ENCODE measurements around the gene EXOSC7. TPM values are rescaled to one million over a fixed set of nuclear protein-coding genes. Genes with fewer than 3 reads are reported as not detected.

EXOSC7 gene
- total and polyA plus RNA-seq, 2 of the 4 experiments (the other 2 are of a cell fraction): 61.6 to 62.2 TPM

DNA sequence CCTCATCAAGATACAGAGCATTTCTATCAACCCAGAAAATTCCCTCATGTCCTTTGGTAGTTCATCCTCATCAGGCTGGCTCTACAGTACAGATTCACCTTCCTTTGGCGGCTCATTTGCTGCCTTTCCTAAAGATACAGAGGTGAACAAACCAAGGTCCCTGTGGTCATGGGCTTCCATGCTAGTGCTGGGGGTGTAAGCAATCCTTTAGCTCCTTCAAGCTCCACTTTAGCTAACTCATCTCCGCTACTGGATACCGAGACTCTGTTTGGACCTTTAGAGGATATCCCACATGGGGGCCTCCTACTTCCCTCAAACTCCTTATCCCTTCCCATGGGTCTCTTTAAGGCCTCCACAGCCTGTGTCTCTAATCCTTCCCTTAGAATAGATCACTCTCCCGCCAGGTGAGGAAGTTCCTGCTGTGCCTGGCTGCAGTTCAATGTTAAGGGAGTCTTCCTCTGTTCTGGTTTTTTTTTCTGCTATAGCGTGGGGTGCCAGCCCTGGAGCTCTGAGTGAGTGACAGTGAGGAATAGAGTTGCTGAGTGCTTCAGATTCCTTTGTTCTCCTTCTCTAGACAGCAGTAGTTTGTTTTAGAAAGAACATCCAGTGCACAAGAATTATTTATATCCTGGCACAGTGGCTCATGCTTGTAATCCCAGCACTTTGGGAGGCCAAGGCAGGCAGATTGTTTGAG, 80.7 kb downstream of the EXOSC7 start:
- ChIA-PET POLR2A (ENCODE audit: unreplicated experiment) (interaction anchor here (0.6 to 1.4 kb wide), 2 partner anchors 10 to 67 kb away, joined by 3 to 4 read pairs; no protein-coding TSS in a partner anchor), CTCF (interaction anchor here (1.2 kb wide), 1 partner anchor 154 kb away, joined by 4 read pairs; no protein-coding TSS in a partner anchor)
- intact Hi-C loops (cut with micrococcal nuclease) (loop anchor here (5.0 kb wide), 2 partner anchors 66 to 451 kb away; no protein-coding TSS in a partner anchor), dilution Hi-C loops (cut with HindIII; ENCODE audit: low sequenced_read_pairs, unreplicated experiment) (no loop called here), in situ Hi-C loops (cut with MboI; ENCODE audit: low sequenced_read_pairs) (loop anchor here (5.0 kb wide), 1 partner anchor 66 kb away; no protein-coding TSS in a partner anchor)
- Histone ChIP-seq H3K4ac (ENCODE audit: low read depth, low read length) (peak overlapping the region; percentile 98), H2AFZ (replicated peaks; ENCODE audit: low read length, poor library complexity) (no peak overlapping the region), H3K18ac (ENCODE audit: low read depth, low read length) (peak overlapping the region; percentile 100), H2BK120ac (ENCODE audit: low read depth, low read length) (peak overlapping the region; percentile 99), H3K27ac (ENCODE audit: insufficient read depth, low read length) (peak overlapping the region; percentile 98), H2BK20ac (ENCODE audit: low read depth, low read length) (peak overlapping the region; percentile 98), H3K9me1 (ENCODE audit: insufficient read depth, low read length) (peaks cover 30% of the 10 kb centered on the region), H4K5ac (ENCODE audit: low read depth, low read length) (peak overlapping the region; percentile 99), H3K4me1 (ENCODE audit: control insufficient read depth, insufficient read depth, low read length) (peaks cover 30% of the 10 kb centered on the region), H4K91ac (ENCODE audit: insufficient read depth, low read depth, low read length) (peak overlapping the region; percentile 96), H3K4me2 (ENCODE audit: low read depth, low read length) (peak overlapping the region; percentile 55; the same call in 1 of the 2 replicates), H2BK15ac (ENCODE audit: low read depth, low read length) (peak overlapping the region; percentile 76), H2AK5ac (ENCODE audit: low read depth, low read length) (peak overlapping the region; percentile 96), H3K23ac (ENCODE audit: low read depth, low read length) (peak overlapping the region; percentile 92), H2BK5ac (ENCODE audit: low read depth, low read length, poor library complexity, severe bottlenecking) (peak overlapping the region; percentile 99), H4K8ac (ENCODE audit: low read depth in 2 of 2, low read length in 2 of 2) (peak overlapping the region; percentile 93 to 97), H3K27me3 (ENCODE audit: control insufficient read depth, insufficient read depth, low read length) (no peaks in the 10 kb centered on the region), H3K14ac (replicated peaks; ENCODE audit: low read depth, low read length) (peak overlapping the region; percentile 88), H4K20me1 (ENCODE audit: insufficient read depth, low read length) (no peaks in the 10 kb centered on the region), H3K56ac (ENCODE audit: extremely low read depth, insufficient read depth, low read length) (peak overlapping the region; percentile 84), H3K36me3 (ENCODE audit: control insufficient read depth, insufficient read depth, low read length) (no peaks in the 10 kb centered on the region), H3K9me3 (ENCODE audit: control insufficient read depth, insufficient read depth, low read length) (no peaks in the 10 kb centered on the region), H3K9ac (ENCODE audit: low read depth, low read length) (peak overlapping the region; percentile 66), H3K4me3 (ENCODE audit: insufficient read depth, low read depth, low read length) (no peak overlapping the region), H3K79me1 (ENCODE audit: low read depth in 1 of 2, low read length in 2 of 2) (peaks cover 4 to 33% of the 10 kb centered on the region in 2 experiments), H2AK9ac (replicated peaks; ENCODE audit: low read depth, low read length, poor library complexity) (peak overlapping the region; percentile 82)
- no TSS peak for BruUV-seq (replicated peaks)
- TF ChIP-seq RCOR1 (IDR thresholded peaks at IDR 0.05; ENCODE audit: insufficient replicate concordance, low read length): no peak
- DNase-seq (no peak), ATAC-seq (ENCODE audit: low read depth) (no peak)
- WGBS, 2 experiments (ENCODE audit: extremely low coverage in 2 of 2, insufficient read length in 1 of 2): 100% methylated on average over 2 of the region's 5 CpGs; no CpG with 5 or more reads in 1 of the 2 experiments

Measured in IMR-90 (cell line).